GM18505 (cell line): Measurements from ENCODE around the gene PHACTR1.
"Not testable (repeated sequence)": the region's sequence is repeated elsewhere in the genome, so short reads cannot be mapped to it uniquely, and the experiment has no call there.

Experiments
- ATAC-seq: cut with Tn5 transposase; IDR thresholded peaks from one replicate; pipeline ENCODE4 v1.9.1; 2021; ENCODE audit not compliant: unreplicated experiment
- POLR2A ChIP-seq: IDR thresholded peaks from 4 replicates; pipeline ENCODE4 v1.6.1; 2011; ENCODE audit warnings: borderline replicate concordance; ENCODE audit not compliant: insufficient read depth, insufficient read length; ENCODE audit errors: extremely low read depth

PHACTR1 gene

GRCh38 chr6:12935637-12936036, 219.1 kb downstream of the PHACTR1 start:
- TF ChIP-seq POLR2A: no peak
- ATAC-seq: peak; percentile 81

- ATAC-seq: no peak
- TF ChIP-seq POLR2A: no peak
Observed at GRCh38 chr6:12937971-12938370, 221.4 kb downstream of the PHACTR1 start.

- no peak for ATAC-seq
Observed at GRCh38 chr6:12939314-12939713, 222.7 kb downstream of the PHACTR1 start.

GRCh38 chr6:12941422-12941821, 224.9 kb downstream of the PHACTR1 start:
- ATAC-seq: no peak

More at GRCh38 chr6:12939314-12939713, 222.7 kb downstream of the PHACTR1 start:
- no peak for TF ChIP-seq POLR2A

GRCh38 chr6:12943549-12943948, 227.0 kb downstream of the PHACTR1 start:
- no peak for ATAC-seq
- no peak for TF ChIP-seq POLR2A

More at GRCh38 chr6:12941422-12941821, 224.9 kb downstream of the PHACTR1 start:
- no peak for TF ChIP-seq POLR2A

- TF ChIP-seq POLR2A: no peak
- no peak for ATAC-seq
Observed at GRCh38 chr6:12944001-12944400, 227.4 kb downstream of the PHACTR1 start.

GRCh38 chr6:12944528-12944927, 228.0 kb downstream of the PHACTR1 start:
- ATAC-seq: not testable (repeated sequence)

GRCh38 chr6:12947151-12947871, 230.7 kb downstream of the PHACTR1 start:
- no peak for TF ChIP-seq POLR2A

GRCh38 chr6:12947967-12948366, 231.4 kb downstream of the PHACTR1 start:
- no peak for TF ChIP-seq POLR2A
- ATAC-seq: no peak

More at GRCh38 chr6:12947151-12947871, 230.7 kb downstream of the PHACTR1 start:
- ATAC-seq: no peak

GRCh38 chr6:12950976-12951375, 234.4 kb downstream of the PHACTR1 start:
- no peak for ATAC-seq
- TF ChIP-seq POLR2A: no peak

GRCh38 chr6:12951415-12951814, 234.8 kb downstream of the PHACTR1 start:
- TF ChIP-seq POLR2A: no peak
- ATAC-seq: no peak

- no peak for TF ChIP-seq POLR2A
- ATAC-seq: no peak
Observed at GRCh38 chr6:12952318-12952717, 235.8 kb downstream of the PHACTR1 start.

- no peak for ATAC-seq
- TF ChIP-seq POLR2A: no peak
Observed at GRCh38 chr6:12955956-12956355, 239.4 kb downstream of the PHACTR1 start.

- no peak for ATAC-seq
- TF ChIP-seq POLR2A: no peak
Observed at GRCh38 chr6:12956991-12957320, 240.4 kb downstream of the PHACTR1 start.
